ENCODE data around the gene MRAP. TPM values are rescaled to one million over a fixed set of nuclear protein-coding genes. Genes with fewer than 3 reads are reported as not detected.

Gene MRAP
- total RNA-seq, 1 experiment from 2014 or later: not detected

DNA sequence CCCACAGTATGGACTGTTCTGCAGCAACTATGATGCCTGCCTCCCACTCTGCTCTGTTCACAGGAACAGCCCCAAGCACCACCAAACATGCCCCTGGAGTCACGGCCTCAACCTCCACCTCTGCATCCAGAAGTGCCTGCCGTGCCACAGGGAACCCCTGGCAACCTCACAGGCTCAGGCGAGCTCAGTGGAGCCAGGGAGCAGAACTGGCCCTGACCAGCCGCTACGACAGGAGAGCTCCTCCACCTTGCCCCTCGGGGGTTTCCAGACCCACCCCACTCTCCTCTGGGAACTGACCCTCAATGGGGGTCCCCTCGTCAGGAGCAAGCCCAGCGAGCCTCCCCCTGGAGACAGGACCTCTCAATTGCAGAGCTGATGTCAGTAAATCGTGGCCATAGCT lies 13.0 kb downstream of the MRAP start:
- TF ChIP-seq, protein P1, sequence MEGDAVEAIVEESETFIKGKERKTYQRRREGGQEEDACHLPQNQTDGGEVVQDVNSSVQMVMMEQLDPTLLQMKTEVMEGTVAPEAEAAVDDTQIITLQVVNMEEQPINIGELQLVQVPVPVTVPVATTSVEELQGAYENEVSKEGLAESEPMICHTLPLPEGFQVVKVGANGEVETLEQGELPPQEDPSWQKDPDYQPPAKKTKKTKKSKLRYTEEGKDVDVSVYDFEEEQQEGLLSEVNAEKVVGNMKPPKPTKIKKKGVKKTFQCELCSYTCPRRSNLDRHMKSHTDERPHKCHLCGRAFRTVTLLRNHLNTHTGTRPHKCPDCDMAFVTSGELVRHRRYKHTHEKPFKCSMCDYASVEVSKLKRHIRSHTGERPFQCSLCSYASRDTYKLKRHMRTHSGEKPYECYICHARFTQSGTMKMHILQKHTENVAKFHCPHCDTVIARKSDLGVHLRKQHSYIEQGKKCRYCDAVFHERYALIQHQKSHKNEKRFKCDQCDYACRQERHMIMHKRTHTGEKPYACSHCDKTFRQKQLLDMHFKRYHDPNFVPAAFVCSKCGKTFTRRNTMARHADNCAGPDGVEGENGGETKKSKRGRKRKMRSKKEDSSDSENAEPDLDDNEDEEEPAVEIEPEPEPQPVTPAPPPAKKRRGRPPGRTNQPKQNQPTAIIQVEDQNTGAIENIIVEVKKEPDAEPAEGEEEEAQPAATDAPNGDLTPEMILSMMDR (conservative IDR thresholded peaks at IDR 0.05; ENCODE audit: low read depth, low read length): no peak
- no peak for TF ChIP-seq EZH2 (IDR thresholded peaks at IDR 0.05; ENCODE audit: borderline replicate concordance, low read depth, low read length, poor library complexity, severe bottlenecking)
- Histone ChIP-seq H3K9me3 (ENCODE audit: low read depth, low read length, poor library complexity, severe bottlenecking) (no peaks in the 10 kb centered on the region), H3K4me1 (ENCODE audit: insufficient read depth, low read length, poor library complexity, severe bottlenecking) (no peaks in the 10 kb centered on the region), H3K36me3 (ENCODE audit: insufficient read depth, low read length, poor library complexity, severe bottlenecking) (peaks cover 25% of the 10 kb centered on the region), H3K27ac (ENCODE audit: low read depth, low read length, poor library complexity, severe bottlenecking) (no peak overlapping the region), H3K4me3 (ENCODE audit: low read depth, low read length, poor library complexity, severe bottlenecking) (no peak overlapping the region), H3K27me3 (replicated peaks; ENCODE audit: insufficient read depth, low read depth, low read length, poor library complexity) (no peaks in the 10 kb centered on the region)
- ChIA-PET CTCF (no interaction called here), POLR2A (ENCODE audit: low non-redundant PET) (no interaction called here)
- DNase-seq (ENCODE audit: low spot score): no peak
- intact Hi-C loops (cut with micrococcal nuclease; ENCODE audit: unreplicated experiment): no loop called here
- no TSS peak for BruUV-seq (replicated peaks)

DNA sequence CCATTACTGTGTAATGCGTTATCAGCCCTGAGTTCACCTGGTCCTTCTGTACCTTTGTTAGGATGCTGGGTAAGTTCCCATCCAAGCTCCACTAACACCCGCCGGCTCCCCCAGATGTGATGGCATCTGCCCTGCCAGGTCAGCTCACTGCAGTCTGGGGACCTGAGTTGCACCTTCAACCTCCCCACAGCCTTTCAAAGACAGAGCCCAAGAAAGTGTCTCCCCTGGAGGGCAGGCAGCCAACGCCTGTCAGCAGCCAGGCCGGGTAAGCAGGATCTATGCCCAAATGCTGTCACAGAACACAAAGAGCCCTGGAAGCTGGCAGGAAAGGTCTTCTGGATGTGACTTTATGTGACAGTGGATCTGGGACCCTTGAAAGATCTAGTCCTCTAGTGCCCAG lies 13.7 kb downstream of the MRAP start:
- Histone ChIP-seq H3K4me3 (ENCODE audit: low read depth, low read length, poor library complexity, severe bottlenecking) (no peak overlapping the region), H3K9me3 (ENCODE audit: low read depth, low read length, poor library complexity, severe bottlenecking) (no peaks in the 10 kb centered on the region), H3K4me1 (ENCODE audit: insufficient read depth, low read length, poor library complexity, severe bottlenecking) (no peaks in the 10 kb centered on the region), H3K36me3 (ENCODE audit: insufficient read depth, low read length, poor library complexity, severe bottlenecking) (peaks cover 33% of the 10 kb centered on the region), H3K27me3 (replicated peaks; ENCODE audit: insufficient read depth, low read depth, low read length, poor library complexity) (no peaks in the 10 kb centered on the region), H3K27ac (ENCODE audit: low read depth, low read length, poor library complexity, severe bottlenecking) (no peak overlapping the region)
- ChIA-PET POLR2A (ENCODE audit: low non-redundant PET) (no interaction called here), CTCF (no interaction called here)
- no peak for TF ChIP-seq EZH2 (IDR thresholded peaks at IDR 0.05; ENCODE audit: borderline replicate concordance, low read depth, low read length, poor library complexity, severe bottlenecking)
- TF ChIP-seq, protein P1 (conservative IDR thresholded peaks at IDR 0.05; ENCODE audit: low read depth, low read length): no peak
- intact Hi-C loops (cut with micrococcal nuclease; ENCODE audit: unreplicated experiment): no loop called here
- no peak for DNase-seq (ENCODE audit: low spot score)
- no TSS peak for BruUV-seq (replicated peaks)

DNA sequence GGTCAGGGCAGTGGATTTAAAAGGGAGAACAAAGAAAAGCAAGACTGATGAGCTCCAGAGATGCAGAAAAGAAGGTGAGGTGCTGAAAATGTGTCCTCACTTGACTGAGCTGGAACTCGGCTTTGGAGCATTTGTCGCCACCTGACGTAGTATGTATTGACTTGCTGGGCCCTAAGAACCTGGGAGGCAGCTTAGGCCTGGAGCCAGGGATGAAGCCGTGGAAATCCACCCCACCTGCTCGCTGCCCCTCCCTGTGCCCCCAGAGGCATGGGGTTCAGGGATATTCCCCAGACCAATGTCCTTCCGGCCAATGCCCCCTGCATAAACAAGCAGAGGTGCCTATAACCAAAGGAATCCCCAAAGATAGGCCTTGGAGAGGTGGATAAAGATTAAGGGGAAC lies 14.3 kb downstream of the MRAP start:
- Histone ChIP-seq H3K4me1 (ENCODE audit: insufficient read depth, low read length, poor library complexity, severe bottlenecking) (no peaks in the 10 kb centered on the region), H3K9me3 (ENCODE audit: low read depth, low read length, poor library complexity, severe bottlenecking) (no peaks in the 10 kb centered on the region), H3K36me3 (ENCODE audit: insufficient read depth, low read length, poor library complexity, severe bottlenecking) (peaks cover 37% of the 10 kb centered on the region), H3K27ac (ENCODE audit: low read depth, low read length, poor library complexity, severe bottlenecking) (no peak overlapping the region), H3K27me3 (replicated peaks; ENCODE audit: insufficient read depth, low read depth, low read length, poor library complexity) (no peaks in the 10 kb centered on the region), H3K4me3 (ENCODE audit: low read depth, low read length, poor library complexity, severe bottlenecking) (no peak overlapping the region)
- no TSS peak for BruUV-seq (replicated peaks)
- intact Hi-C loops (cut with micrococcal nuclease; ENCODE audit: unreplicated experiment): no loop called here
- DNase-seq (ENCODE audit: low spot score): no peak
- ChIA-PET CTCF (no interaction called here), POLR2A (ENCODE audit: low non-redundant PET) (no interaction called here)
- TF ChIP-seq EZH2 (IDR thresholded peaks at IDR 0.05; ENCODE audit: borderline replicate concordance, low read depth, low read length, poor library complexity, severe bottlenecking): no peak

DNA sequence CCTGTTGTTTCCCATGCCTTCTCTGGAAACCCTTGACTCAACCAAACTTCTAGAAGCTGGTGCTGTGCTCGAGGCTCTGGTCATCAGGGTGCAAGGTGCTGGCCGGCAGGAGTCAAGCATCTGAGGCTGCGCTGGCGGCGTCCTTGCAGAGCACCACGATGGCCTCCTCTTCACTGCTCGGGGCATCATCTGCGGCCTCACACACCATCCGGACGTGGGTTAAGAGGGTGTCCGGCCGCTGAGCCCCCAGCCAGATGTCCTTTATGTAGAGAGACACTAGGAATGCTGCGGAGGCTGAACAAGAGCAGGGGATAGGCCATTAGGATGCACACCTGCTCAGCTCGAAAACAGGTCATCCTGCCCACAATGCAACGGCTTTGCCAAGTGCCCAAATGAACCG lies 16.2 kb downstream of the MRAP start:
- Histone ChIP-seq H3K4me1 (ENCODE audit: insufficient read depth, low read length, poor library complexity, severe bottlenecking) (no peaks in the 10 kb centered on the region), H3K4me3 (ENCODE audit: low read depth, low read length, poor library complexity, severe bottlenecking) (no peak overlapping the region), H3K36me3 (ENCODE audit: insufficient read depth, low read length, poor library complexity, severe bottlenecking) (peaks cover 55% of the 10 kb centered on the region), H3K27ac (ENCODE audit: low read depth, low read length, poor library complexity, severe bottlenecking) (no peak overlapping the region), H3K9me3 (ENCODE audit: low read depth, low read length, poor library complexity, severe bottlenecking) (no peaks in the 10 kb centered on the region), H3K27me3 (replicated peaks; ENCODE audit: insufficient read depth, low read depth, low read length, poor library complexity) (no peaks in the 10 kb centered on the region)
- BruUV-seq (replicated peaks): no TSS peak
- intact Hi-C loops (cut with micrococcal nuclease; ENCODE audit: unreplicated experiment): no loop called here
- TF ChIP-seq EZH2 (IDR thresholded peaks at IDR 0.05; ENCODE audit: borderline replicate concordance, low read depth, low read length, poor library complexity, severe bottlenecking): no peak
- ChIA-PET POLR2A (ENCODE audit: low non-redundant PET) (no interaction called here), CTCF (interaction anchor here (0.6 kb wide), 2 partner anchors 8 to 393 kb away, joined by 4 to 5 read pairs; no protein-coding TSS in a partner anchor)
- DNase-seq (ENCODE audit: low spot score): no peak

All from A673 (cell line).